Mesenchymal stem cell (in vitro differentiated cells and primary cell): ENCODE measurements around the gene SPAG4.

ENCODE experiments used
- DNase-seq: peaks from one replicate; pipeline ENCODE4 v3.0.0-alpha.2; 2013
- H2AFZ ChIP-seq: one replicate; pipeline ENCODE4 v1.6.1; 2013; ENCODE audit warnings: low read depth, mild to moderate bottlenecking, control low read depth, inconsistent platforms, low read length, moderate library complexity
- H2AK5ac ChIP-seq: 2 replicates; pipeline ENCODE4 v1.6.1; 2013; ENCODE audit warnings: low read length, moderate library complexity, mild to moderate bottlenecking, inconsistent platforms; ENCODE audit not compliant: severe bottlenecking
- H2BK120ac ChIP-seq: one replicate; pipeline ENCODE4 v1.6.1; 2013; ENCODE audit warnings: low read depth, mild to moderate bottlenecking, inconsistent platforms, low read length, moderate library complexity
- H2BK12ac ChIP-seq, 2 experiments: one replicate each; pipeline ENCODE4 v1.6.1; 2013; ENCODE audit warnings: inconsistent platforms in 2 of 2, low read length in 2 of 2, mild to moderate bottlenecking in 2 of 2, moderate library complexity in 2 of 2, control low read depth in 1 of 2
- H2BK15ac ChIP-seq: one replicate; pipeline ENCODE4 v1.6.1; 2013; ENCODE audit warnings: mild to moderate bottlenecking, low read depth, inconsistent platforms; ENCODE audit not compliant: poor library complexity, severe bottlenecking
- H2BK5ac ChIP-seq: 2 replicates; pipeline ENCODE4 v1.6.1; 2013; ENCODE audit warnings: low read depth, mild to moderate bottlenecking, low read length, control low read depth, inconsistent platforms; ENCODE audit not compliant: poor library complexity, severe bottlenecking
- H3K14ac ChIP-seq, 2 experiments: one replicate each; pipeline ENCODE4 v1.6.1; 2013; ENCODE audit warnings: inconsistent platforms in 2 of 2, low read length in 2 of 2, control low read depth in 1 of 2, mild to moderate bottlenecking in 1 of 2, moderate library complexity in 1 of 2
- H3K18ac ChIP-seq, 2 experiments: one replicate each; pipeline ENCODE4 v1.6.1; 2013; ENCODE audit warnings: inconsistent platforms in 2 of 2, low read length in 2 of 2, control low read depth in 1 of 2, low read depth in 1 of 2, mild to moderate bottlenecking in 1 of 2
- H3K23ac ChIP-seq, 2 experiments: one replicate each; pipeline ENCODE4 v1.6.1; 2013; ENCODE audit warnings: inconsistent platforms in 2 of 2, low read length in 2 of 2, mild to moderate bottlenecking in 2 of 2, moderate library complexity in 2 of 2, control low read depth in 1 of 2
- H3K27ac ChIP-seq: 2 replicates; pipeline ENCODE4 v1.5.1; 2013; ENCODE audit warnings: mild to moderate bottlenecking, moderate library complexity, low read length, control low read depth, inconsistent platforms; ENCODE audit not compliant: poor library complexity, severe bottlenecking
- H3K27me3 ChIP-seq, 2 experiments: 2 replicates each; pipeline versions ENCODE4 v1.6.1 to v1.7.0; 2013; ENCODE audit warnings: low read length in 2 of 2, mild to moderate bottlenecking in 2 of 2, moderate library complexity in 2 of 2, control low read depth in 1 of 2, inconsistent platforms in 1 of 2; ENCODE audit not compliant: control insufficient read depth in 1 of 2, insufficient read depth in 1 of 2
- H3K36me3 ChIP-seq, 2 experiments: 2 replicates each; pipeline versions ENCODE4 v1.6.1 to v1.7.0; 2013; ENCODE audit warnings: low read length in 2 of 2, control low read depth in 1 of 2, inconsistent platforms in 1 of 2, low read depth in 1 of 2, mild to moderate bottlenecking in 1 of 2; ENCODE audit not compliant: insufficient read depth in 2 of 2, control insufficient read depth in 1 of 2
- H3K4ac ChIP-seq, 2 experiments: one replicate each; pipeline ENCODE4 v1.6.1; 2013; ENCODE audit warnings: inconsistent platforms in 2 of 2, low read length in 2 of 2, mild to moderate bottlenecking in 2 of 2, moderate library complexity in 2 of 2, control low read depth in 1 of 2, low read depth in 1 of 2
- H3K4me1 ChIP-seq: 2 replicates; pipeline ENCODE4 v1.6.1; 2013; ENCODE audit warnings: low read depth, low read length, control low read depth; ENCODE audit not compliant: control insufficient read depth, insufficient read depth
- H3K4me2 ChIP-seq: 2 replicates; pipeline ENCODE4 v1.6.1; 2013; ENCODE audit warnings: low read length, mild to moderate bottlenecking, inconsistent platforms; ENCODE audit not compliant: poor library complexity, severe bottlenecking
- H3K4me3 ChIP-seq, 2 experiments: 2 replicates each; pipeline versions ENCODE4 v1.5.1 to v1.7.0; 2013; ENCODE audit warnings: low read length in 2 of 2, mild to moderate bottlenecking in 2 of 2, control low read depth in 1 of 2, low read depth in 1 of 2; ENCODE audit not compliant: insufficient read depth in 1 of 2
- H3K79me1 ChIP-seq: replicated peaks from 2 replicates; pipeline ENCODE4 v1.6.1; 2013; ENCODE audit warnings: mild to moderate bottlenecking, control low read depth, low read length, inconsistent platforms; ENCODE audit not compliant: poor library complexity, severe bottlenecking
- H3K9ac ChIP-seq: 2 replicates; pipeline ENCODE4 v1.7.0; 2013; ENCODE audit warnings: mild to moderate bottlenecking, low read length, moderate library complexity
- H3K9me3 ChIP-seq: 2 replicates; pipeline ENCODE4 v1.7.0; 2013; ENCODE audit warnings: mild to moderate bottlenecking, low read length; ENCODE audit not compliant: control insufficient read depth
- H4K8ac ChIP-seq: one replicate; pipeline ENCODE4 v1.6.1; 2013; ENCODE audit warnings: inconsistent platforms, mild to moderate bottlenecking, low read length, moderate library complexity
- H4K91ac ChIP-seq: one replicate; pipeline ENCODE4 v1.6.1; 2013; ENCODE audit warnings: mild to moderate bottlenecking, low read length, inconsistent platforms
- WGBS: methylation state at CpG from one replicate; pipeline ENCODE4 v1.1.7; 2013; ENCODE audit warnings: mixed read lengths; 5-methylcytosine and 5-hydroxymethylcytosine counted together

The SPAG4 gene

GRCh38 chr20:35653430-35653734, 37.8 kb downstream of the SPAG4 start:
- Histone ChIP-seq H2AFZ (no peak overlapping the region), H3K27ac (no peak overlapping the region), H2BK120ac (no peak overlapping the region), H3K9ac (no peak overlapping the region), H3K14ac (no peak overlapping the region), H3K4ac (no peak overlapping the region), H3K18ac (no peak overlapping the region), H2BK5ac (no peak overlapping the region), H4K8ac (no peak overlapping the region), H4K91ac (no peak overlapping the region), H2BK12ac (no peak overlapping the region), H3K27me3 (no peaks in the 10 kb centered on the region), H3K4me1 (peaks cover 2% of the 10 kb centered on the region), H3K4me3 (no peak overlapping the region), H3K9me3 (no peaks in the 10 kb centered on the region), H2BK15ac (no peak overlapping the region), H3K36me3 (peaks cover 22 to 47% of the 10 kb centered on the region in 2 experiments), H2AK5ac (no peak overlapping the region), H3K79me1 (no peaks in the 10 kb centered on the region), H3K4me2 (no peak overlapping the region), H3K23ac (no peak overlapping the region)
- 98% methylated on average over 3 of the region's 3 CpGs for WGBS
- no peak for DNase-seq

GRCh38 chr20:35653893-35654292, 38.3 kb downstream of the SPAG4 start:
- no peak overlapping the region for H2BK120ac ChIP-seq
- no peak overlapping the region for H4K91ac ChIP-seq
- H2BK12ac ChIP-seq: no peak overlapping the region
- H3K23ac ChIP-seq: no peak overlapping the region
- H3K27me3 ChIP-seq: no peaks in the 10 kb centered on the region
- H3K27ac ChIP-seq: no peak overlapping the region
- H3K9ac ChIP-seq: no peak overlapping the region
- DNase-seq: no peak
- peaks cover 22 to 47% of the 10 kb centered on the region in 2 experiments for H3K36me3 ChIP-seq
- H2AK5ac ChIP-seq: no peak overlapping the region
- H3K4me3 ChIP-seq: no peak overlapping the region
- no peak overlapping the region for H3K18ac ChIP-seq
- WGBS: 94% methylated on average over 4 of the region's 4 CpGs
- H3K4me2 ChIP-seq: no peak overlapping the region
- no peak overlapping the region for H2AFZ ChIP-seq
- no peak overlapping the region for H2BK15ac ChIP-seq
- H3K14ac ChIP-seq: no peak overlapping the region
- peaks cover 4% of the 10 kb centered on the region for H3K4me1 ChIP-seq
- no peaks in the 10 kb centered on the region for H3K9me3 ChIP-seq
- no peaks in the 10 kb centered on the region for H3K79me1 ChIP-seq
- no peak overlapping the region for H3K4ac ChIP-seq
- H4K8ac ChIP-seq: no peak overlapping the region
- H2BK5ac ChIP-seq: no peak overlapping the region

- H2BK15ac ChIP-seq: no peak overlapping the region
- H3K4me3 ChIP-seq: no peak overlapping the region
- no peak overlapping the region for H3K14ac ChIP-seq
- WGBS: over 99% methylated on average over 9 of the region's 9 CpGs
- no peak overlapping the region for H4K8ac ChIP-seq
- no peak overlapping the region for H3K4me2 ChIP-seq
- H3K9ac ChIP-seq: no peak overlapping the region
- H3K27me3 ChIP-seq: no peaks in the 10 kb centered on the region
- H3K18ac ChIP-seq: no peak overlapping the region
- no peak overlapping the region for H2AK5ac ChIP-seq
- H3K4ac ChIP-seq: no peak overlapping the region
- no peak for DNase-seq
- H3K4me1 ChIP-seq: peaks cover 4% of the 10 kb centered on the region
- no peak overlapping the region for H2BK120ac ChIP-seq
- H2BK12ac ChIP-seq: no peak overlapping the region
- no peak overlapping the region for H3K27ac ChIP-seq
- no peak overlapping the region for H2AFZ ChIP-seq
- H3K23ac ChIP-seq: no peak overlapping the region
- H3K9me3 ChIP-seq: no peaks in the 10 kb centered on the region
- H2BK5ac ChIP-seq: no peak overlapping the region
- peaks cover 22 to 47% of the 10 kb centered on the region in 2 experiments for H3K36me3 ChIP-seq
- H4K91ac ChIP-seq: peak overlapping the region; percentile 73
- no peaks in the 10 kb centered on the region for H3K79me1 ChIP-seq
These were observed 38.8 kb downstream of the SPAG4 start for GRCh38 chr20:35654415-35654814.

GRCh38 chr20:35657271-35657670, 41.6 kb downstream of the SPAG4 start:
- Histone ChIP-seq H3K27ac (no peak overlapping the region), H3K4ac (no peak overlapping the region), H3K14ac (no peak overlapping the region), H3K27me3 (no peaks in the 10 kb centered on the region), H2BK5ac (no peak overlapping the region), H3K9me3 (no peaks in the 10 kb centered on the region), H3K79me1 (no peaks in the 10 kb centered on the region), H3K4me1 (peaks cover 7% of the 10 kb centered on the region), H2AFZ (no peak overlapping the region), H2BK15ac (no peak overlapping the region), H3K36me3 (peaks cover 22 to 32% of the 10 kb centered on the region in 2 experiments), H3K18ac (no peak overlapping the region), H2BK120ac (no peak overlapping the region), H3K23ac (no peak overlapping the region), H3K4me3 (no peak overlapping the region), H2BK12ac (no peak overlapping the region), H4K91ac (no peak overlapping the region), H2AK5ac (no peak overlapping the region), H3K4me2 (peak overlapping the region; percentile 9), H3K9ac (no peak overlapping the region), H4K8ac (no peak overlapping the region)
- DNase-seq: no peak
- WGBS: 40% methylated on average over 1 of the region's 1 CpG
